ENCODE data around the gene CENPS.

- no peak for TF ChIP-seq POLR2A (IDR thresholded peaks at IDR 0.05)
- no peak for TF ChIP-seq EP300 (IDR thresholded peaks at IDR 0.05)
- TF ChIP-seq CTCF (IDR thresholded peaks at IDR 0.05): no peak
- TF ChIP-seq POLR2AphosphoS5 (IDR thresholded peaks at IDR 0.05): no peak
These were observed 8.6 kb upstream of the CENPS start for GRCh38 chr1:10421637-10422036.
